Endothelial cell of umbilical vein (primary cell): ENCODE results near the gene EIF2B2. TPM values are rescaled to one million over a fixed set of nuclear protein-coding genes. Genes with fewer than 3 reads are reported as not detected.

Experiments
- BruUV-seq: library from RNA; stranded (reverse); fragments of 400-500 nt; replicated peaks from 2 replicates; lab custom pipeline; 2021; lab: Mats Ljungman, UMichigan
- CTCF ChIA-PET: fragments of 300-600, 350-600 bp; sonication (Branson Sonifier 250); formaldehyde crosslinking; loops from one replicate; lab custom pipeline; 2021; ENCODE audit warnings: antibody characterized with exemption, inconsistent platforms; lab: Charles Lee
- POLR2A ChIA-PET: fragments of 300-600, 350-600 bp; sonication (Branson Sonifier 250); formaldehyde crosslinking; loops from one replicate; lab custom pipeline; 2021; ENCODE audit warnings: antibody characterized with exemption, inconsistent platforms; lab: Charles Lee
- DNase-seq: peaks from one replicate; pipeline ENCODE4 v3.0.0-alpha.2; 2011; ENCODE audit warnings: low read depth, low spot score
- FAIRE-seq: peaks from 2 replicates; lab custom pipeline; 2011; peaks lifted over from hg19 to GRCh38; lab: Jason Lieb, UNC
- H2AFZ ChIP-seq: 2 replicates; pipeline ENCODE4 v1.6.0; 2012; ENCODE audit warnings: low read depth, low read length, control low read depth, inconsistent platforms
- H3K27ac ChIP-seq: 2 replicates; pipeline ENCODE4 v1.5.1; 2011; ENCODE audit warnings: low read depth, mild to moderate bottlenecking, control low read depth, low read length, moderate library complexity; ENCODE audit not compliant: insufficient read depth
- H3K27me3 ChIP-seq, 2 experiments: 2 replicates each; pipeline versions ENCODE4 v1.6.0 to v1.6.1; 2011; ENCODE audit warnings: low read length in 2 of 2, mixed read lengths in 1 of 2; ENCODE audit not compliant: control insufficient read depth in 2 of 2, insufficient read depth in 2 of 2
- H3K36me3 ChIP-seq, 2 experiments: 2 replicates in 1 of 2; 3 replicates in 1 of 2; pipeline ENCODE4 v1.5.1; 2011; ENCODE audit warnings: low read length in 2 of 2, mild to moderate bottlenecking in 1 of 2, moderate library complexity in 1 of 2; ENCODE audit not compliant: control insufficient read depth in 2 of 2, insufficient read depth in 2 of 2; ENCODE audit errors: extremely low read depth in 1 of 2
- H3K4me1 ChIP-seq: 3 replicates; pipeline ENCODE4 v1.5.1; 2011; ENCODE audit warnings: mild to moderate bottlenecking, low read length; ENCODE audit not compliant: control insufficient read depth, insufficient read depth; ENCODE audit errors: extremely low read depth
- H3K4me2 ChIP-seq: 2 replicates; pipeline ENCODE4 v1.6.1; 2011; ENCODE audit warnings: low read length, control low read depth, mixed read lengths; ENCODE audit not compliant: insufficient read depth
- H3K4me3 ChIP-seq, 3 experiments: fragments of 200-600 bp in 1 of 3; sonication (generic), shearing (Covaris generic) in 1 of 3; replicated peaks in 1 of 3; 2 replicates each; pipeline ENCODE4 v1.5.1; 2011 to 2016; ENCODE audit warnings: control low read depth in 3 of 3, low read length in 3 of 3, mild to moderate bottlenecking in 2 of 3, inconsistent platforms in 1 of 3, low read depth in 1 of 3, moderate library complexity in 1 of 3; ENCODE audit not compliant: insufficient read depth in 1 of 3
- H3K79me2 ChIP-seq: 2 replicates; pipeline ENCODE4 v1.6.0; 2012; ENCODE audit warnings: low read length, inconsistent platforms; ENCODE audit not compliant: control insufficient read depth, insufficient read depth
- H3K9ac ChIP-seq: replicated peaks from 2 replicates; pipeline ENCODE3; 2011; ENCODE audit warnings: low read length, control low read depth; ENCODE audit not compliant: insufficient read depth; ENCODE audit errors: extremely low read depth
- H3K9me1 ChIP-seq: replicated peaks from 3 replicates; pipeline ENCODE4 v1.6.0; 2011; ENCODE audit warnings: mild to moderate bottlenecking, low read length; ENCODE audit not compliant: control insufficient read depth, insufficient read depth; ENCODE audit errors: extremely low read depth
- H3K9me3 ChIP-seq: replicated peaks from 2 replicates; pipeline ENCODE4 v1.5.1; 2012; ENCODE audit warnings: low read length, inconsistent platforms; ENCODE audit not compliant: control insufficient read depth, insufficient read depth
- H4K20me1 ChIP-seq: replicated peaks from 2 replicates; pipeline ENCODE3; 2011; ENCODE audit warnings: mild to moderate bottlenecking, low read length; ENCODE audit not compliant: control insufficient read depth, insufficient read depth; ENCODE audit errors: extremely low read depth
- EZH2 ChIP-seq: IDR thresholded peaks from 2 replicates; pipeline ENCODE4 v1.6.1; 2012; ENCODE audit warnings: borderline replicate concordance, low read depth, mild to moderate bottlenecking, moderate library complexity, low read length, inconsistent platforms; ENCODE audit not compliant: severe bottlenecking
- FOS ChIP-seq: IDR thresholded peaks from 2 replicates; pipeline ENCODE4 v1.6.1; 2011; ENCODE audit warnings: mild to moderate bottlenecking, low read length, moderate library complexity, borderline replicate concordance; ENCODE audit not compliant: insufficient read depth
- GATA2 ChIP-seq: IDR thresholded peaks from 2 replicates; pipeline ENCODE4 v1.7.0; 2011; ENCODE audit warnings: low read depth, mild to moderate bottlenecking, moderate library complexity, mixed read lengths, low read length; ENCODE audit not compliant: insufficient read length, insufficient read depth
- JUN ChIP-seq: IDR thresholded peaks from 2 replicates; pipeline ENCODE4 v1.6.1; 2011; ENCODE audit warnings: borderline replicate concordance, low read depth; ENCODE audit not compliant: insufficient read length, insufficient read depth
- MYC ChIP-seq: IDR thresholded peaks from one replicate; pipeline ENCODE4 v1.6.1; 2011; ENCODE audit warnings: mild to moderate bottlenecking, low read depth, low read length
- POLR2A ChIP-seq: IDR thresholded peaks from 2 replicates; pipeline ENCODE4 v1.6.1; 2012; ENCODE audit warnings: low read depth, mild to moderate bottlenecking, control low read depth, low read length
- POLR2AphosphoS5 ChIP-seq: IDR thresholded peaks from 2 replicates; pipeline ENCODE4 v1.6.1; 2012; ENCODE audit warnings: low read depth, mild to moderate bottlenecking, control low read depth, low read length, moderate library complexity; ENCODE audit not compliant: insufficient read depth
- dilution Hi-C: fragments of 300-500 bp; cut with MboI; formaldehyde crosslinking; loops from one replicate; pipeline ENCODE4 v1.15.0; 2019; ENCODE audit warnings: low sequenced_read_pairs; ENCODE audit not compliant: extremely low pct_ligation_motif_present
- intact Hi-C: fragments of 100-400 bp; cut with micrococcal nuclease; formaldehyde crosslinking; loops from one replicate; pipeline ENCODE4 v1.10.0; 2022
- polyA plus RNA-seq, 4 experiments: library from polyadenylated mRNA; depleted of rRNA in 3 of 4; stranded (reverse) in 3 of 4; unstranded in 1 of 4; fragments of >200 nt; gene quantifications; 2 replicates each; pipeline versions ENCODE4 v1.2.1 to v1.2.3, GENCODE V29; 2011 to 2012; ENCODE audit warnings: missing spikeins in 1 of 4
- total RNA-seq: library from RNA; stranded (reverse); gene quantifications from 2 replicates; pipeline ENCODE4 v1.2.3, GENCODE V29; 2021
- TF ChIP-seq, protein P1 (sequence below), 2 donors: IDR thresholded peaks; 1 replicate in 1 of 2; 2 replicates in 1 of 2; pipeline ENCODE4 v1.5.1; 2011; ENCODE audit warnings: low read length in 2 of 2, mild to moderate bottlenecking in 2 of 2, moderate library complexity in 2 of 2, control low read depth in 1 of 2, inconsistent platforms in 1 of 2, low read depth in 1 of 2; ENCODE audit not compliant: insufficient read depth in 1 of 2; ENCODE audit errors: extremely low read depth in 1 of 2
- TF ChIP-seq, protein P2 (sequence below): IDR thresholded peaks from 2 replicates; pipeline ENCODE4 v1.6.1; 2011; ENCODE audit not compliant: insufficient read depth, insufficient read length

EIF2B2 gene
- total and polyA plus RNA-seq, 2 donors (not counting 3 experiments of a cell fraction or from before 2014, with no cell fraction given), result 97.0 to 143 TPM

DNA sequence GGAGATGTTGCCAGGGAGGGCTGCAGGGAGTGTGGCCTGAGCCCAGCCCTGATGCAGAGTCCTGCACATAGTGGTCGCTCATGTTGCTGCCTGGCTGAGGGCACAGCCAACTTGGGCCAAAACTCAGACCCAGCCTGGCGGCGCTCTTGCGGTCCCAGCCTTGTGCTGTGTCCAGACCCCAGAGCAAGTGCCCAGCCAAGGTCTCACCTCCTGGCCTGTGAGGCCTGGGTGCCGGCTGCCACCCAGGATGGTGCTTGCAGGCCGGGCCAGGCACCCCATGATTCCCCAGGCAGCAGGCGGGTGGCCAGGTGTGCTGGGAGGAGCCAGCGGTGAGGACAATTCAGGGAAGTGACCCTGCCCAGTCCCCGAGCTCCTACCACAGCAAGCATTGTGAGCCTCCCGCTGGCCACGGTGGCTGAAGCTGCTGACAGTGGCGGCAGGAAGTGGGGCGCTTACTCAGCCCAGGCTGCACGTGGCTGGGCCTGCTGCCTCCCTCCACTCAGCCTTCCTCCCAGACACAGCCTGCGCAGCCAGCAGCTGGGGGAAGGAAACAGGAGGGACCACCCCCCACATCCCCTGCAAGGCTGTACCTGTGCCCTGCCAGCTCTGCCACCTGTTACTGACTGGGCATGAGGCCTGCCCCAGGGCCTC lies 29.6 kb upstream of the EIF2B2 start:
- ChIA-PET CTCF (interaction anchor here (0.8 to 3.4 kb wide), 6 partner anchors 9 to 115 kb away, joined by 3 to 15 read pairs (median 4); partner anchors contain the start of gene PGF), POLR2A (interaction anchor here (0.6 kb wide), 1 partner anchor 29 kb away, joined by 3 read pairs; no protein-coding TSS in a partner anchor)
- Histone ChIP-seq H3K9me1 (no peaks in the 10 kb centered on the region), H3K4me1 (peaks cover 23% of the 10 kb centered on the region), H3K4me3 (no peak overlapping the region), H3K27me3 (no peaks in the 10 kb centered on the region), H3K27ac (peak overlapping the region; percentile 62), H3K4me2 (no peak overlapping the region), H3K36me3 (no peaks in the 10 kb centered on the region), H3K9ac (no peak overlapping the region), H2AFZ (peak overlapping the region; percentile 23), H3K9me3 (no peaks in the 10 kb centered on the region), H3K79me2 (no peaks in the 10 kb centered on the region), H4K20me1 (no peaks in the 10 kb centered on the region)
- BruUV-seq, result no TSS peak
- FAIRE-seq, result peak; percentile 95
- peak; percentile 84 for DNase-seq
- peak; percentile 87 for TF ChIP-seq POLR2AphosphoS5
- TF ChIP-seq POLR2A, result peak; percentile 17
- peak; percentile 84 for TF ChIP-seq FOS
- TF ChIP-seq, protein P1, sequence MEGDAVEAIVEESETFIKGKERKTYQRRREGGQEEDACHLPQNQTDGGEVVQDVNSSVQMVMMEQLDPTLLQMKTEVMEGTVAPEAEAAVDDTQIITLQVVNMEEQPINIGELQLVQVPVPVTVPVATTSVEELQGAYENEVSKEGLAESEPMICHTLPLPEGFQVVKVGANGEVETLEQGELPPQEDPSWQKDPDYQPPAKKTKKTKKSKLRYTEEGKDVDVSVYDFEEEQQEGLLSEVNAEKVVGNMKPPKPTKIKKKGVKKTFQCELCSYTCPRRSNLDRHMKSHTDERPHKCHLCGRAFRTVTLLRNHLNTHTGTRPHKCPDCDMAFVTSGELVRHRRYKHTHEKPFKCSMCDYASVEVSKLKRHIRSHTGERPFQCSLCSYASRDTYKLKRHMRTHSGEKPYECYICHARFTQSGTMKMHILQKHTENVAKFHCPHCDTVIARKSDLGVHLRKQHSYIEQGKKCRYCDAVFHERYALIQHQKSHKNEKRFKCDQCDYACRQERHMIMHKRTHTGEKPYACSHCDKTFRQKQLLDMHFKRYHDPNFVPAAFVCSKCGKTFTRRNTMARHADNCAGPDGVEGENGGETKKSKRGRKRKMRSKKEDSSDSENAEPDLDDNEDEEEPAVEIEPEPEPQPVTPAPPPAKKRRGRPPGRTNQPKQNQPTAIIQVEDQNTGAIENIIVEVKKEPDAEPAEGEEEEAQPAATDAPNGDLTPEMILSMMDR (IDR thresholded peaks at IDR 0.05; ENCODE audit: extremely low read depth in 1 of 2, insufficient read depth in 1 of 2, low read depth in 1 of 2, low read length in 2 of 2), result no peak
- TF ChIP-seq, protein P2, sequence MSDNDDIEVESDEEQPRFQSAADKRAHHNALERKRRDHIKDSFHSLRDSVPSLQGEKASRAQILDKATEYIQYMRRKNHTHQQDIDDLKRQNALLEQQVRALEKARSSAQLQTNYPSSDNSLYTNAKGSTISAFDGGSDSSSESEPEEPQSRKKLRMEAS, result peak; percentile 90
- no peak for TF ChIP-seq GATA2
- peak; percentile 98 for TF ChIP-seq MYC
- TF ChIP-seq JUN, result no peak
- no peak for TF ChIP-seq EZH2
- dilution Hi-C loops, result no loop called here
- intact Hi-C loops, result loop anchor here (1.0 to 2.0 kb wide), 5 partner anchors 8 to 30 kb away; partner anchors contain the start of genes EIF2B2 and PGF
